Suprapubic skin (tissue), 4 donors: ENCODE measurements around the gene SLC22A2. TPM values are rescaled to one million over a fixed set of nuclear protein-coding genes. Genes with fewer than 3 reads are reported as not detected.

ENCODE experiments used
- DNase-seq, 2 donors: peaks; one replicate each; pipeline ENCODE4 v3.0.0-alpha.2; 2019; ENCODE audit warnings: low spot score in 2 of 2
- H3K27ac ChIP-seq: fragments of 200-600 bp; sonication (generic); one replicate; pipeline ENCODE4 v1.5.1; 2019
- H3K27me3 ChIP-seq: fragments of 200-600 bp; sonication (generic); one replicate; pipeline ENCODE4 v1.5.1; 2019
- H3K36me3 ChIP-seq: fragments of 200-600 bp; sonication (generic); one replicate; pipeline ENCODE4 v1.5.1; 2019
- H3K4me1 ChIP-seq: fragments of 200-600 bp; sonication (generic); one replicate; pipeline ENCODE4 v1.5.1; 2019
- H3K4me3 ChIP-seq: fragments of 200-600 bp; sonication (generic); one replicate; pipeline ENCODE4 v1.5.1; 2019; ENCODE audit warnings: mild to moderate bottlenecking
- H3K9me3 ChIP-seq: fragments of 200-600 bp; sonication (generic); one replicate; pipeline ENCODE4 v1.5.1; 2019
- CTCF ChIP-seq, 2 donors: fragments of 200-600 bp in 1 of 2; fragments of 450-650 bp in 1 of 2; sonication (generic) in 1 of 2; IDR thresholded peaks; one replicate each; pipeline ENCODE4 v1.5.1; 2016 to 2019; ENCODE audit warnings: antibody characterized with exemption in 2 of 2, mild to moderate bottlenecking in 1 of 2, moderate library complexity in 1 of 2
- EP300 ChIP-seq: sonication (generic); formaldehyde crosslinking; IDR thresholded peaks from one replicate; pipeline ENCODE4 v1.6.1; 2017; ENCODE audit warnings: antibody characterized with exemption
- POLR2A ChIP-seq, 2 donors: fragments of 450-650 bp; IDR thresholded peaks; one replicate each; pipeline ENCODE4 v1.6.1; 2017; ENCODE audit warnings: antibody characterized with exemption in 2 of 2, mild to moderate bottlenecking in 2 of 2, moderate library complexity in 2 of 2
- POLR2AphosphoS5 ChIP-seq, 3 donors: sonication (generic); formaldehyde crosslinking; IDR thresholded peaks; one replicate each; pipeline ENCODE4 v1.6.1; 2017; ENCODE audit warnings: antibody characterized with exemption in 3 of 3
- WGBS: methylation state at CpG from one replicate; pipeline ENCODE4 v1.1.5; 2018; 5-methylcytosine and 5-hydroxymethylcytosine counted together
- total RNA-seq, 4 donors: library from RNA; depleted of rRNA; stranded (reverse); fragments of >200 nt; gene quantifications; one replicate each; pipeline ENCODE4 v1.1.0, GENCODE V29; 2016

Gene SLC22A2
- total RNA-seq, 4 donors from 2014 or later, result not detected

GRCh38 chr6:160278311-160278710, 19.7 kb upstream of the SLC22A2 start:
- no peak for DNase-seq
- Histone ChIP-seq H3K4me1 (no peaks in the 10 kb centered on the region), H3K27ac (peak overlapping the region; percentile 44), H3K36me3 (no peaks in the 10 kb centered on the region), H3K27me3 (no peaks in the 10 kb centered on the region), H3K4me3 (no peak overlapping the region), H3K9me3 (no peaks in the 10 kb centered on the region)
- TF ChIP-seq POLR2A (IDR thresholded peaks at IDR 0.05) (no peak), EP300 (no peak)
- 72% methylated on average over 5 of the region's 5 CpGs for WGBS

- H3K4me3 ChIP-seq, result no peak overlapping the region
These were observed 18.9 kb upstream of the SLC22A2 start for GRCh38 chr6:160277546-160277945.

DNA sequence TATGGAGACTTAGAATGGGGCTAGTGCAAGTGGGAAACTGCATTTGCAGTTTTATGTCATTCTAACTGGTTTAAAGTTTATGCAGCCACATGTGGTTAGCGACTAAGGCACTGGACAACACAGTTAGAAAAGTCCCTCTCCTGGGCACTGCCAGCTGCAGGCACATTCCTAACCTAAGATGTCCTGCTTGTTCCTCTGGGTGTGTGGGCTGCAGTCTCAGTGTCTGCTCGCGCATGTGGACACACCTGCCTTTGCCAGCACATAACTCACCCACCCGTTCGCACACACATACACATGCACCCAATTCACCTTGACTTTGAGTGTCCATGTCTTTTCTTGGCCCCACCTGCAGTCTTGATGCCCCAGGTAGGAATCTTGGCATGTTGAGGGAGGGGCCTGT, 18.5 kb upstream of the SLC22A2 start:
- 89% methylated on average over 5 of the region's 5 CpGs for WGBS
- H3K36me3 ChIP-seq, result no peaks in the 10 kb centered on the region
- H3K9me3 ChIP-seq, result no peaks in the 10 kb centered on the region
- H3K4me3 ChIP-seq, result no peak overlapping the region
- H3K27ac ChIP-seq, result no peak overlapping the region
- no peak for TF ChIP-seq POLR2A (IDR thresholded peaks at IDR 0.05)
- TF ChIP-seq CTCF (IDR thresholded peaks at IDR 0.05), result no peak
- no peak for TF ChIP-seq EP300
- TF ChIP-seq POLR2AphosphoS5 (IDR thresholded peaks at IDR 0.05), result no peak
- DNase-seq, result no peak
- H3K27me3 ChIP-seq, result no peaks in the 10 kb centered on the region
- no peaks in the 10 kb centered on the region for H3K4me1 ChIP-seq

More at GRCh38 chr6:160277546-160277945, 18.9 kb upstream of the SLC22A2 start:
- 90% methylated on average over 15 of the region's 15 CpGs for WGBS
- Histone ChIP-seq H3K36me3 (no peaks in the 10 kb centered on the region), H3K27me3 (no peaks in the 10 kb centered on the region), H3K27ac (no peak overlapping the region), H3K4me1 (no peaks in the 10 kb centered on the region), H3K9me3 (no peaks in the 10 kb centered on the region)
- no peak for DNase-seq
- no peak for TF ChIP-seq POLR2A (IDR thresholded peaks at IDR 0.05)
- no peak for TF ChIP-seq EP300
- TF ChIP-seq POLR2AphosphoS5 (IDR thresholded peaks at IDR 0.05), result no peak
- TF ChIP-seq CTCF (IDR thresholded peaks at IDR 0.05), result no peak

- TF ChIP-seq POLR2AphosphoS5 (IDR thresholded peaks at IDR 0.05), result no peak
- TF ChIP-seq EP300, result no peak
- no peak for TF ChIP-seq CTCF (IDR thresholded peaks at IDR 0.05)
- no peak for TF ChIP-seq POLR2A (IDR thresholded peaks at IDR 0.05)
- no peaks in the 10 kb centered on the region for H3K36me3 ChIP-seq
- WGBS, result 93% methylated on average over 4 of the region's 4 CpGs
- H3K4me3 ChIP-seq, result no peak overlapping the region
- H3K4me1 ChIP-seq, result no peaks in the 10 kb centered on the region
- H3K9me3 ChIP-seq, result no peaks in the 10 kb centered on the region
- DNase-seq, result no peak
- H3K27me3 ChIP-seq, result no peaks in the 10 kb centered on the region
- H3K27ac ChIP-seq, result no peak overlapping the region
These were observed 17.5 kb upstream of the SLC22A2 start for GRCh38 chr6:160276126-160276525.

- no peaks in the 10 kb centered on the region for H3K4me1 ChIP-seq
- no peaks in the 10 kb centered on the region for H3K27me3 ChIP-seq
- WGBS, result 62% methylated on average over 18 of the region's 20 CpGs
- DNase-seq, result no peak
- no peak overlapping the region for H3K4me3 ChIP-seq
- H3K27ac ChIP-seq, result no peak overlapping the region
- no peak for TF ChIP-seq POLR2AphosphoS5 (IDR thresholded peaks at IDR 0.05)
- no peak for TF ChIP-seq POLR2A (IDR thresholded peaks at IDR 0.05)
- no peak for TF ChIP-seq CTCF (IDR thresholded peaks at IDR 0.05)
- no peaks in the 10 kb centered on the region for H3K9me3 ChIP-seq
- no peaks in the 10 kb centered on the region for H3K36me3 ChIP-seq
These were observed 16.9 kb upstream of the SLC22A2 start for GRCh38 chr6:160275511-160276003.
